Activated CD8-positive, alpha-beta memory T cell treated with anti-CD3 and anti-CD28 coated beads for 24 hours (primary cell): ENCODE measurements around the gene ECSCR.
"Not testable (repeated sequence)": the region's sequence is repeated elsewhere in the genome, so short reads cannot be mapped to it uniquely, and the experiment has no call there.

ENCODE experiments used
- DNase-seq: peaks from one replicate; pipeline ENCODE4 v3.0.0-alpha.2; 2020

The ECSCR gene

DNA sequence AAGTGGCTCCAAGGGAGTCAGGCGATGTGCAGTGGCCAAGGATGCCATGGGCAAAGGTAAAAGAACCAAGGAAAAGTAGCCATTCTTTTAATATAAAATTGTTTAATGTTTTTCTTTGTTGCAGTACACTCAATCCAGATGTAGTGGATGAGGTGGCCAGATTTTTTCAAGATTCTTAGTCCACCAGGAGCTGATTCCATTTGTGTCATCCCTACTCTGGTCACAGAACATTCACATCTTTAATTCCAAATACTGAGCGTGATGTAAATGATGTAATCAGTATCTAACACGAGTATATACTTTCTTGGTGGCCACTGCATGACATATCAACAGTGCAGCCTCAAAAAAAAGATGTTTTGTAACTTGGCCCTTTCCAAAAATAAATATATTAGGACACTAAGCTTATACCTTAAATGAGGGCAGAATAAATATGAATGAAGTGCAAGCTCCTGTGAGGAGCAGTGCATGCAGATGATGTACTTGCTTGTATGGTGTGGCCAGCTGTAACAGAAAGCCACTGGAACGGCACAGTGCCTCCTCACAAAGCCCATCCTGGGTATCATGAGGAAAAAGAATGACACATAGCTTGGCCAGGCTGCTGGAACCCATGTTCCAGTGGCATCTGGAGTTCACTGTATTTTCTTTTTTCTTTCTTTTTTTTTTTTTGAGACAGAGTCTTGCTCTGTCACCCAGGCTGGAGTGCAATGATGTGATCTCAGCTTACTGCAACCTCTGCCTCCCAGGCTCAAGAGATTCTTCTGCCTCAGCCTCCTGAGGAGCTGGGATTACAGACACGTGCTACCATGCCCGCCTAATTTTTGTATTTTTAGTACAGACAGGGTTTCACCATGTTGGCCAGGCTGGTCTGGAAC lies 52.2 kb downstream of the ECSCR start:
- DNase-seq, result no peak

DNA sequence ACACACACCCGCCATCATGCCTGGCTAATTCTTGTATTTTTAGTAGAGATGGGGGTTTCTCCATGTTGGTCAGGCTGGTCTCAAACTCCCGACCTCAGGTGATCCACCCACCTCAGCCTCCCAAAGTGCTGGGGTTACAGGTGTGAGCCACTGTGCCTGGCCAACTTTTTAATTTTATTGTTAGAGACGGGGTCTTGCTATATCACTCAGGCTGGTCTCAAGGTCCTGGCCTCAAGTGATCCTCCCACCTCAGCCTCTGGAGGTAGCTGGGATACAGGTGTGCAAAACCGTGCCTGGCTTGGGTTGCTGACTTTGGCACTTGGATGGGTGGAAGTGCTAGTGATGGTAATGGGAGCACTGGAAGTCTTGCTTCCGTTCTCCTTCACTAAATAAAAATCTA lies 53.4 kb downstream of the ECSCR start:
- not testable (repeated sequence) for DNase-seq

- DNase-seq, result no peak
These were observed 54.4 kb downstream of the ECSCR start for GRCh38 chr5:139408191-139408590.

DNA sequence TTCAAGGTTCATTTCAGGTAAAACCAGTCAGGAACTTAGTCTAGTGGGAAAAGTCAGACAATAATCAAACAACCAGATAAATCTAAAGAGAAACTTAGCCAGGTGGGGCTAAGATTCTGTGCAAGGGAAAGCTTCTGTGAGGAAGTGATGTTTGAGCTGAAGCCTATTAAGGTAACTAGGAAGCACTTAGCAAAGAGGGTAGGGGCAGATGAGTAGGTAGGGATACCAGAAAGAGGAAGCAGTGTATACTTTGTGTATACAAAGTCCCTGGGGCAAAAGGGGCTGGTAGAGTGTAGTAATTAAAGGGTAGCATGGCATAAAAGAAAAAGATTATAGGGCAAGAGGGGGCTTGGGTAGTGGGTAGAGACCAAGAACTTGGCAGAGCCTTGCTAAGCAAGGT lies 55.0 kb downstream of the ECSCR start:
- DNase-seq, result no peak

DNA sequence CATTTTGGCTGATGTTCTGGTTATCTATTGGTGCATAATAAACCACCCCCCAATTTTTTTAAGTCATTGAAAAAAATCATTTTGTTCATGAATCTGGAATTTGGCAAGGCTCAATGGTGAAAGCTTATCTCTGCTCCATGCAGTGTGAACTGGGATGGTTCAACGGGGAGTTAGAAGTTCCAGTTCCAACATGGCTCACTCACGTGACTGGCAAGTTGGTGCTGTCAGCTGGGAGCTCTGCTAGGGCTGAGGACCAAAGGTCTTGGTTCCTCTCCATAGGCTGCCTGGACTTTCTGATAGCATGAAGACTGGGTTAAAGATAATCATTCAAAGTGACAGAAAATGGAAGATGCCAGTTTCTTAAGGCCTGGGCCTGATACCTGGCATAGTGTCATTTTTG lies 55.6 kb downstream of the ECSCR start:
- DNase-seq, result no peak

DNA sequence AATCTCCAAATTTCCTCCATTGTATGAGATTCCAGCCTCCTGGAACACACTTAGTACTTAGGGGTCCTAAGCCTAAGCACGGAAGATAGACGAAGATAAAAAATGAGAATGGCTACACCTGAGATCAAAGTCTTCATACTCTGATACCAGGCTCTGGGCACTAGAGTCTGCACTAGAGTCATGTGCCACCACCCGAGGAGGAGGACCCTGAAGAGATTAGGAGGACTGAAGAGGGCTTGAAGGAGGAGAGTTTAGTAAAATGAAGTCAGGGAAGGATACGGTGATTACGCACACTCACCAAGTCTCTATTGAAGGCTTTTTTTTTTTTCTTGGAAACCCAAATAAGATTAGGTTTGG lies 58.1 kb downstream of the ECSCR start:
- DNase-seq, result no peak

GRCh38 chr5:139403787-139404483 lies 58.6 kb downstream of the ECSCR start, which contains the start of gene SPATA24:
SPATA24 (minus strand) TSS chr5:139404089; CDS start chr5:139404060, 29 bp downstream.
- peak; percentile 99 for DNase-seq

GRCh38 chr5:139403418-139403786 lies 59.1 kb downstream of the ECSCR start:
- no peak for DNase-seq

- no peak for DNase-seq
These were observed 59.9 kb downstream of the ECSCR start for GRCh38 chr5:139402561-139403158.

- no peak for DNase-seq
These were observed 61.0 kb downstream of the ECSCR start for GRCh38 chr5:139401546-139401945.

DNA sequence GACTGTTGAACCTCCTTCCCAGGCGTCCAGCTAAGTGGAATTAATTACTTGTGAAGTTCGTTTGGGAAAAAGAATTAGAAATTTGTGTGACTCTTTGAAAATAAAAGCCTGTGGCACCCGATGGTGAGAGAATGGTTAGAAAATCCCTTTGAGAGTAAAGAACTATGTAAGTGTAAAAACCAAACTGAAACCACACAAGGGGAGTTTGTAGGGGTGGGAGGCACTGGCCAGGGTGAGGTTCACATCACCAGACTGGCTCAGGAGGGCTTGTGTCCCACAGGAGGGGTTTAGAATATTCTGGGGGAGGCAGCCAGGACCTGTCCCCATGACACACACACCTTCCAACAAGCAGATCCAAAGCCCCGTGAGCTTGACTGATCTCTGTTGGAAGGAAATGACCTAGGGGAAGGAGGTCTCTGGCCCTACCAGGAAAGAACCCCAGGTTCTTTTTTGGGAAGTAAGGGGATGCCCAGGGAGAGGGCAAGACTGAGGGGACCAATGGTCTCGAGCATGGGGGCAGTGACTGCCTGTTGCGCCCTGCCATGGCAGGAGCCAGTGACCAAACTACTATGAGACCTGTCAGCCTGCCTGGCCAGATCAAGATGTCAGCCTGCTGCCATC lies 62.9 kb downstream of the ECSCR start:
- no peak for DNase-seq
